Tibial artery (tissue), 4 donors: Measurements from ENCODE around the gene SF3B1.

Experiments used
- DNase-seq, 2 donors: peaks; one replicate each; pipeline ENCODE4 v3.0.0-alpha.2; 2019
- H3K27ac ChIP-seq, 2 donors: fragments of 200-600 bp; sonication (generic) in 1 of 2; 1 replicate in 1 of 2; 2 replicates in 1 of 2; pipeline ENCODE4 v1.5.1; 2018 to 2019; ENCODE audit warnings: mild to moderate bottlenecking in 1 of 2
- H3K27me3 ChIP-seq, 2 donors: fragments of 200-600 bp; sonication (generic) in 1 of 2; one replicate each; pipeline versions ENCODE4 v1.5.1 to v1.6.0; 2016 to 2019
- H3K36me3 ChIP-seq, 3 donors: fragments of 200-600 bp; sonication (generic) in 2 of 3; one replicate each; pipeline ENCODE4 v1.5.1; 2016 to 2019; ENCODE audit warnings: mild to moderate bottlenecking in 2 of 3
- H3K4me1 ChIP-seq, 4 donors: fragments of 200-600 bp; sonication (generic) in 2 of 4; 1 replicate in 3 of 4; 2 replicates in 1 of 4; pipeline ENCODE4 v1.5.1; 2016 to 2019
- H3K4me3 ChIP-seq, 2 donors: fragments of 200-600 bp; sonication (generic) in 1 of 2; 1 replicate in 1 of 2; 2 replicates in 1 of 2; pipeline ENCODE4 v1.5.1; 2018 to 2019; ENCODE audit warnings: mild to moderate bottlenecking in 2 of 2
- H3K9me3 ChIP-seq, 3 donors: fragments of 200-600 bp; sonication (generic) in 1 of 3; one replicate each; pipeline ENCODE4 v1.5.1; 2016 to 2019
- intact Hi-C: fragments of 100-400 bp; cut with DNase I; formaldehyde crosslinking; loops from one replicate; pipeline ENCODE4 v1.15.0; 2023; ENCODE audit warnings: low total_unique reads
- TF ChIP-seq, protein P1 (sequence below), 2 experiments: fragments of 200-600 bp in 1 of 2; fragments of 450-650 bp in 1 of 2; IDR thresholded peaks; one replicate each; pipeline ENCODE4 v1.5.1; 2017 to 2019; ENCODE audit warnings: antibody characterized with exemption in 2 of 2, mild to moderate bottlenecking in 1 of 2, moderate library complexity in 1 of 2

Gene SF3B1

DNA sequence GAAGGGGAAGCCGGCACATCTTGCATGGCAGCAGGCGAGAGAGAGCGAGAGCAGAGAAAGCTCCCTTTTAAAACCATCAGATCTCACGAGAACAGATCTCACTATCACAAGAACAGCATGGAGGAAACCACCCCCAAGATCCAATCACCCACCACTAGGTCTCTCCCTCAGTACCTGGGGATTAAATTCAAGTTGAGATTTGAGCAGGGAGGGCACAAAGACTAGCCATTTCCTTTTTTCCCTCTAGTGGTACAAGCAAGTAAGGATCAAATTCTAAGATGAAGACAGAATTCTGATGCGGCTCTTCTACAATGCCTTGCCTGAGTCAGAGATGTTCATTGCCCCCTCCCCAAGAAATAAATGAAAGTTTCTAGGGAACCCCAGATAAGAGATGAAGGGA lies 78.7 kb downstream of the SF3B1 start:
- H3K9me3 ChIP-seq: no peaks in the 10 kb centered on the region
- H3K4me3 ChIP-seq: no peak overlapping the region
- no peaks in the 10 kb centered on the region for H3K36me3 ChIP-seq
- no peak overlapping the region for H3K27ac ChIP-seq
- no peaks in the 10 kb centered on the region for H3K4me1 ChIP-seq
- no peak for DNase-seq
- intact Hi-C loops: no loop called here
- TF ChIP-seq, protein P1, sequence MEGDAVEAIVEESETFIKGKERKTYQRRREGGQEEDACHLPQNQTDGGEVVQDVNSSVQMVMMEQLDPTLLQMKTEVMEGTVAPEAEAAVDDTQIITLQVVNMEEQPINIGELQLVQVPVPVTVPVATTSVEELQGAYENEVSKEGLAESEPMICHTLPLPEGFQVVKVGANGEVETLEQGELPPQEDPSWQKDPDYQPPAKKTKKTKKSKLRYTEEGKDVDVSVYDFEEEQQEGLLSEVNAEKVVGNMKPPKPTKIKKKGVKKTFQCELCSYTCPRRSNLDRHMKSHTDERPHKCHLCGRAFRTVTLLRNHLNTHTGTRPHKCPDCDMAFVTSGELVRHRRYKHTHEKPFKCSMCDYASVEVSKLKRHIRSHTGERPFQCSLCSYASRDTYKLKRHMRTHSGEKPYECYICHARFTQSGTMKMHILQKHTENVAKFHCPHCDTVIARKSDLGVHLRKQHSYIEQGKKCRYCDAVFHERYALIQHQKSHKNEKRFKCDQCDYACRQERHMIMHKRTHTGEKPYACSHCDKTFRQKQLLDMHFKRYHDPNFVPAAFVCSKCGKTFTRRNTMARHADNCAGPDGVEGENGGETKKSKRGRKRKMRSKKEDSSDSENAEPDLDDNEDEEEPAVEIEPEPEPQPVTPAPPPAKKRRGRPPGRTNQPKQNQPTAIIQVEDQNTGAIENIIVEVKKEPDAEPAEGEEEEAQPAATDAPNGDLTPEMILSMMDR (IDR thresholded peaks at IDR 0.05): no peak
- no peaks in the 10 kb centered on the region for H3K27me3 ChIP-seq

DNA sequence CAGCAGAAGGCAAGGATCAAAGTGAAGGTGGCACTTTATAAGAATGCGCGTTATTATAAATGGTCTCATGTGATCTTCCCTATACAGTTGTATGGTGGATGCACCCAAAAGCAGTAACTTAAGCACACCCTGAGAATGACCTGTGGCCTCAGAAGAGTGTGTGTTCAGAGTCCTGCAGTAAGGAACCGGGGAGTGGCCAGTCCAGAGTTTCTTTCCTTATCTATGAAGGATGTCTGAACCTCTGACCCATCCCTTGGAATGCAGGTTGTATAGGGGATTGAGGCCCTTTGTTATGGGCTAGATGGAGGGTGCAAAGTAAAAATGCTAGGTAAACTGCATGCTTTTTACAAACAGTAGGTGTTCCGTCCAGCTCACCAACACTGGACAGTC lies 80.7 kb downstream of the SF3B1 start:
- TF ChIP-seq, protein P1 (IDR thresholded peaks at IDR 0.05): no peak
- Histone ChIP-seq H3K36me3 (no peaks in the 10 kb centered on the region), H3K27me3 (no peaks in the 10 kb centered on the region), H3K4me3 (no peak overlapping the region), H3K27ac (no peak overlapping the region), H3K4me1 (no peaks in the 10 kb centered on the region), H3K9me3 (no peaks in the 10 kb centered on the region)
- intact Hi-C loops: no loop called here
- DNase-seq: no peak

DNA sequence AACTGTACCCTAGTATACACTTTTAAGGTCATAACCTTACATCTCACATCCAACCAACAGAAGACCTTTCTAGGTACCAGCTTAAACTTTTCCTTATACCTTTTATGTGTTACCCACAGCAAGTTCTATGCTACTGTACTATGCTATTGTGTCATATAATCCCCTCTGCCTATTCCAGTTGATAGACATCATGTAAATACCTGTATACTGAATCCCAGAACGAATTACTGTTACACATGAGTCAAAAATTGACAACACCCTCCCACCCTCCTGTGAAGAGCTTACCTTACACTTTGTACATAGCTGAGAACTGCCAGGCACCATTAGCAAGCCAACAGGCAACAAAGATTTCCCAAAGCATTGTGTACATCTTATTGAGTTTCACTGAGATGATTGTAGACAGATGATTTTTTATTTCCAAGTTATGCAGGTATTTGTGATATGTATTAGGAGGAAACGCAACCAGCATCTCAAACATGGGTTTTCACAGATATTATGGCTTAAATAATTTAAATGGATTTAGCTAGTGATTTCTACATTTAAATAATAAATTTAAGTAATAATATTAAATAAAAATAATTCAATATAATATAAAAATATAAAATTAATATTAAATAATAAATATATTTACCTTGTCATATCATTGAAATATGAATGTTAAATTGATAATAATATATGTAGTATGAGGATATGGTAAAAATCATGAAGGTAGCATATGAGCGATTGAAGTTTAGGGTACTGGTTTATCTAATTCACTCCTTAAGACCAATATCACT lies 81.2 kb downstream of the SF3B1 start:
- DNase-seq: no peak
- no peaks in the 10 kb centered on the region for H3K36me3 ChIP-seq
- no peaks in the 10 kb centered on the region for H3K27me3 ChIP-seq
- TF ChIP-seq, protein P1 (IDR thresholded peaks at IDR 0.05): no peak
- intact Hi-C loops: no loop called here
- H3K9me3 ChIP-seq: no peaks in the 10 kb centered on the region
- no peaks in the 10 kb centered on the region for H3K4me1 ChIP-seq
- H3K27ac ChIP-seq: no peak overlapping the region
- H3K4me3 ChIP-seq: no peak overlapping the region

DNA sequence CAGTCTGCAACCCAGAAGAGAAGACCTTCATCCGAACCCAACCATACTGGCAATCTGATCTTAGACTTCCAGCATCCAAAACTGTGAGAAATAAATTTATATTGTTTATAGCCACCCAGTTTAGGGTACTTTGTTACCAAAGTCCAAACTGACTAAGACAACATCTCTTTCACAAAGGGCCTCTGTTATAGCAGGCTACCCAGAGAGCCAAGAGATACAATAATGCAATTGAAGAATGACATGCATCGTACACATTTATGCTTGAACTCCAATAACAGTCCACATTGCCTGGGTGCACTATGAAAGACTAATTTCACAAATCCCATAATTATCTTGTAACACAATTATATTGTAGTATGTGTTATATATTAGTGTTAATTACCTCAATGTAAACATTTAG lies 85.1 kb downstream of the SF3B1 start:
- Histone ChIP-seq H3K27ac (no peak overlapping the region), H3K4me1 (no peaks in the 10 kb centered on the region), H3K4me3 (no peak overlapping the region), H3K27me3 (no peaks in the 10 kb centered on the region), H3K9me3 (no peaks in the 10 kb centered on the region), H3K36me3 (no peaks in the 10 kb centered on the region)
- intact Hi-C loops: no loop called here
- DNase-seq: no peak
- TF ChIP-seq, protein P1 (IDR thresholded peaks at IDR 0.05): no peak

DNA sequence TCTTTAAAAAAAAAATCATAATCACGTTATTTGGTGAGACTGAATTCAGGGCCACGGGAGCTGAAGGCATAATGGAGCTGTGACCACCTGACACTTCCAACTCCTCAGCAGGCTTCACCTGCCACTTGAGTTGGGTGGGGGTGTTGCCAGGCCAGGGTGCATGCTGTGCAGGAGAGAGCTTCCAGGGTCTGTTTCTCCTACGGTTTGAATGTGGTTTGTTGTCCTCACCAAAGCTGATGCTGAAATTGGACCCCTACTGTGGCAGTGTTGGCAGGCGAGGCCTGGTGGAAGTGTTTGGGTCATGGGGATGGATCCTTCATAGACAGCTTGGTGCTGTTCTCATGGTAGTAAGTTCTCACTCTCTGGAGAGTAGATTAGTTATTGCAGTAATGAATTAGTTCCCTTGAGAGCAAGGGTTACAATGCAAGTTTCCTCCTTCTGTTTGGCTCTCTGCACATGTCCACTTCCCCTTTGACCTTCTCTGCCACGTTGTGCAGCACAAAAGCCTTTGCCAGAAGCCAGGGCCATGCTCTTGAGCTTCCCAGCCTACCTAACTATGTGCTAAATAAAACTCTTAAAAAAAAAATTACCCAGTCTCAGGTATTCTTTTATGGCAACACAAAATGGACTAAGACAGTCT lies 86.0 kb downstream of the SF3B1 start:
- H3K4me3 ChIP-seq: no peak overlapping the region
- DNase-seq: no peak
- TF ChIP-seq, protein P1 (IDR thresholded peaks at IDR 0.05): no peak
- no peaks in the 10 kb centered on the region for H3K4me1 ChIP-seq
- no peaks in the 10 kb centered on the region for H3K27me3 ChIP-seq
- intact Hi-C loops: no loop called here
- no peaks in the 10 kb centered on the region for H3K36me3 ChIP-seq
- no peak overlapping the region for H3K27ac ChIP-seq
- H3K9me3 ChIP-seq: no peaks in the 10 kb centered on the region
